ENCODE results near the gene DZANK1. TPM values are rescaled to one million over a fixed set of nuclear protein-coding genes. Genes with fewer than 3 reads are reported as not detected.
"Not testable (repeated sequence)": the region's sequence is repeated elsewhere in the genome, so short reads cannot be mapped to it uniquely, and the experiment has no call there.

The DZANK1 gene
- total and polyA plus RNA-seq, 7 experiments from 2014 or later, result 0.34 to 3.5 (median 2.2) TPM

DNA sequence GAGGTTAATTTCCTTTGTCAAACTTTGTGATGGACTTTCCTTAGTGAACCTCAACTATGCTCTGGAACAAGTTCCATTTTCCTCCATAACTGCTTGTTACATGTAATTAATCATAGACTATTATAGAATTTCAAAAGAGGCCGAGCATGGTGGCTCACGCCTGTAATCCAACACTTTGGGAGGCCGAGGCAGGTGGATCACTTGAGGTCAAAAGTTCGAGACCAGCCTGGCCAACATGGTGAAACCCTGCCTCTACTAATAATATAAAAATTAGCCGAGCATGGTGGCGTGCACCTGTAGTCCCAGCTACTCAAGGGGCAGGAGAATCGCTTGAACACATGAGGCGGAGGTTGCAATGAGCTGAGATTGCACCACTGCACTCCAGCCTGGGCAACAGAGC is 68.1 kb downstream of the DZANK1 start:
- peaks cover 5 to 51% (median 19%) of the 10 kb centered on the region in 5 donors for H3K36me3 Mint-ChIP-seq
- H3K4me1 Mint-ChIP-seq; DNase-seq; H3K27me3 ChIP-seq (ENCODE audit: control insufficient read depth in 2 of 2, insufficient read depth in 2 of 2, low read length in 2 of 2); H3K9me3 ChIP-seq (ENCODE audit: control insufficient read depth in 2 of 3, low read length in 3 of 3); H3K4me1 ChIP-seq (ENCODE audit: control insufficient read depth in 2 of 2, insufficient read depth in 2 of 2, low read length in 2 of 2); intact Hi-C loops (cut with micrococcal nuclease); H3K4me3 Mint-ChIP-seq; CTCF ChIA-PET; H3K27me3 Mint-ChIP-seq; POLR2A ChIA-PET; H3K27ac ChIP-seq (ENCODE audit: low read depth, low read length); H3K9me3 Mint-ChIP-seq; H3K36me3 ChIP-seq (ENCODE audit: control insufficient read depth in 2 of 3, insufficient read depth in 3 of 3, low read length in 3 of 3); ATAC-seq; H3K4me3 ChIP-seq (ENCODE audit: low read length); H3K27ac Mint-ChIP-seq: not testable (repeated sequence)

DNA sequence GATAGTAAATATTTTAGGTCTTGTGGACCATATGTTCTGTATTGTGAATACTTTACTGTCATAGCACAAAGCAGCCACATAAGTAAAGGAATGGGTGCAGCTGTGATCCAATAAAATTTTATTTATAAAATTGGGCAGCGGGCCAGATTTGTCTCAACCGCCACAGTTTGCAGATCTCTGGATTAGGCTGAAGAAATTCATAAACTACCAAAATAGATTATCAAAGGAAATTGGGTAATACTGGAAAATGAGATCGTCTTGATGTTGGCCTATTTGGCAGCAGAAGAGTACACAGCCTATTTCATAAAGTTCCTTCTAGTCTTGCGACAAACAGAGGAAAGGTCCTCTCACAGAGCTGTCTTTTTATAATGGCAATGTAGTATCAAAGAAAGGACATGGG is 69.8 kb downstream of the DZANK1 start:
- H3K4me1 Mint-ChIP-seq, result peaks cover 0 to 5% (median 0%) of the 10 kb centered on the region in 7 donors
- peaks cover 5 to 40% (median 14%) of the 10 kb centered on the region in 5 donors for H3K36me3 Mint-ChIP-seq
- Histone ChIP-seq H3K4me3 (ENCODE audit: low read length) (no peak overlapping the region), H3K9me3 (ENCODE audit: control insufficient read depth in 2 of 3, low read length in 3 of 3) (no peaks in the 10 kb centered on the region), H3K27ac (ENCODE audit: low read depth, low read length) (no peak overlapping the region), H3K36me3 (ENCODE audit: control insufficient read depth in 2 of 3, insufficient read depth in 3 of 3, low read length in 3 of 3) (no peaks in the 10 kb centered on the region), H3K27me3 (ENCODE audit: control insufficient read depth in 2 of 2, insufficient read depth in 2 of 2, low read length in 2 of 2) (no peaks in the 10 kb centered on the region), H3K4me1 (ENCODE audit: control insufficient read depth in 2 of 2, insufficient read depth in 2 of 2, low read length in 2 of 2) (no peaks in the 10 kb centered on the region)
- ChIA-PET POLR2A (no interaction called here), CTCF (no interaction called here)
- no peak for ATAC-seq
- intact Hi-C loops (cut with micrococcal nuclease), result no loop called here
- no peak for DNase-seq
- H3K9me3 Mint-ChIP-seq, result peaks cover 0 to 5% (median 0%) of the 10 kb centered on the region in 11 donors
- H3K27ac Mint-ChIP-seq, result no peak overlapping the region
- H3K4me3 Mint-ChIP-seq, result no peak overlapping the region
- H3K27me3 Mint-ChIP-seq, result no peaks in the 10 kb centered on the region

DNA sequence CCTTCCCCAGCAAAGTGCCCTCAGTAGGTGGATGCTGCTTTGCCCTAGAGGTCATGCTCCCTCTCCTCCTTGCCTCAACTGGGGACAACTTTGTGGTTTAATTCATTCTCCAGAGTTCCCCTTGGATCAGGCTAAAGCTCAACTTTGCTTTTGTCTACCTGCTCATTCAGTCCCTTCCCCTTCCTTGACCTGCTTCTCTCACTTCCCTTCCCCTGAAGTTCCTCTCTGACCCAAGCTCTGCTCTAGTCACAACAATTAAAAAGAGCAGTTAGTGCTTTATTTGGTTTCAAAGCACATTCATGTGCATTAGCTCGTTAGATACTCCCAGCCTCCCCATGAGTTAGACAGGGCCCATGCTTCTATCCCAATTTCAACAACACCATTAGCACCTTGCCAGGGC is 71.3 kb downstream of the DZANK1 start:
- Mint-ChIP-seq H3K36me3 (peaks cover 0 to 27% (median 10%) of the 10 kb centered on the region in 5 donors), H3K27me3 (no peaks in the 10 kb centered on the region), H3K4me3 (no peak overlapping the region), H3K27ac (no peak overlapping the region), H3K9me3 (peaks cover 0 to under 1% (median 0%) of the 10 kb centered on the region in 11 donors), H3K4me1 (peaks cover 0 to 5% (median 0%) of the 10 kb centered on the region in 7 donors)
- POLR2A ChIA-PET, result no interaction called here
- intact Hi-C loops (cut with micrococcal nuclease), result no loop called here
- DNase-seq (no peak), ATAC-seq (peak; percentile 38)
- CTCF ChIA-PET, result no interaction called here
- Histone ChIP-seq H3K4me3 (ENCODE audit: low read length) (no peak overlapping the region), H3K36me3 (ENCODE audit: control insufficient read depth in 2 of 3, insufficient read depth in 3 of 3, low read length in 3 of 3) (no peaks in the 10 kb centered on the region), H3K27ac (ENCODE audit: low read depth, low read length) (no peak overlapping the region), H3K9me3 (ENCODE audit: control insufficient read depth in 2 of 3, low read length in 3 of 3) (no peaks in the 10 kb centered on the region), H3K4me1 (ENCODE audit: control insufficient read depth in 2 of 2, insufficient read depth in 2 of 2, low read length in 2 of 2) (no peaks in the 10 kb centered on the region), H3K27me3 (ENCODE audit: control insufficient read depth in 2 of 2, insufficient read depth in 2 of 2, low read length in 2 of 2) (no peaks in the 10 kb centered on the region)

DNA sequence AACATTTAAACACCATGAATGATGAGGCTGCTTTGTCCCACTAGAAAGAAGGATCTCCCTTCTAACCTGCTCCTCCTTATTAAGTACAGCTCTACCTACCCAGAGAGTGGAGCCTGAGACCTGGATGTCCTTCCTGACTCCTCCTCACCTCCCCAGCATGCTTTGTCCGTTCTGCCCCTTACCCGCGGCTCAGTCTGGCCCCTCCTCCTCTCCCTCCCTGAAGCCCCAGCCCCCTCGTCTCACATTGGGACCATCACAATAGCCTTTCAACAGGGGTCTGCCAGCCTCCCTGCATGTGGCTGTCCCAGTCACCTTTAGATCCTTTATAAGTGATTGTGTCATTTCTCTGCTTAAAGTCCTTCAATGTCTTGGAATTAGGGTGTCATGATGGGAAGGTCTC is 72.5 kb downstream of the DZANK1 start:
- Mint-ChIP-seq H3K27ac (no peak overlapping the region), H3K4me1 (peaks cover 0 to 5% (median 0%) of the 10 kb centered on the region in 7 donors), H3K36me3 (peaks cover 0 to 23% (median 5%) of the 10 kb centered on the region in 5 donors), H3K4me3 (no peak overlapping the region), H3K27me3 (no peaks in the 10 kb centered on the region), H3K9me3 (no peaks in the 10 kb centered on the region)
- Histone ChIP-seq H3K9me3 (ENCODE audit: control insufficient read depth in 2 of 3, low read length in 3 of 3) (no peaks in the 10 kb centered on the region), H3K4me1 (ENCODE audit: control insufficient read depth in 2 of 2, insufficient read depth in 2 of 2, low read length in 2 of 2) (no peaks in the 10 kb centered on the region), H3K4me3 (ENCODE audit: low read length) (no peak overlapping the region), H3K36me3 (ENCODE audit: control insufficient read depth in 2 of 3, insufficient read depth in 3 of 3, low read length in 3 of 3) (no peaks in the 10 kb centered on the region), H3K27me3 (ENCODE audit: control insufficient read depth in 2 of 2, insufficient read depth in 2 of 2, low read length in 2 of 2) (no peaks in the 10 kb centered on the region), H3K27ac (ENCODE audit: low read depth, low read length) (no peak overlapping the region)
- intact Hi-C loops (cut with micrococcal nuclease), result no loop called here
- CTCF ChIA-PET, result no interaction called here
- POLR2A ChIA-PET, result no interaction called here
- ATAC-seq (no peak), DNase-seq (no peak)

DNA sequence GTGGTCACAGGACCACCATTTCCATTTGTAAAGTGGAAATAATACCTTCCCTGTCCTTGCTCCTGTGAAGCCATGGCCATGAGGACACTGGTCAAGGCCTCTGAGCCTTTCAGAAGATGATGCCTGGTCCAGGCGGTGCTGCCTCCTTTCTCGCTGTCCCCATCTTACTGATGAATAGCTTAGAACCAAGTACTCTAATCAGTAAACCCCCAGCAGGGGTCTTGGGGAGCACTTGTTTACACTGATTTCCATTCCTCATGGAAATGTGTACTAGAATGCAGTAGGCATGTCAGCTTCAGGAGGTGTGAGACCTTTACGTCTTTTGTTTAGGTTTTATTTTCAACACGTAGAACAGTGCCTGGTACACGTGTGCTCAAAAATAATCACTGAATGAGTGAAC is 75.1 kb downstream of the DZANK1 start:
- intact Hi-C loops (cut with micrococcal nuclease), result no loop called here
- H3K4me1 Mint-ChIP-seq, result no peaks in the 10 kb centered on the region
- H3K4me3 ChIP-seq (ENCODE audit: low read length), result no peak overlapping the region
- POLR2A ChIA-PET, result no interaction called here
- no peak for ATAC-seq
- no peak overlapping the region for H3K4me3 Mint-ChIP-seq
- H3K27ac ChIP-seq (ENCODE audit: low read depth, low read length), result no peak overlapping the region
- no peak overlapping the region for H3K27ac Mint-ChIP-seq
- no peaks in the 10 kb centered on the region for H3K27me3 Mint-ChIP-seq
- no peaks in the 10 kb centered on the region for H3K4me1 ChIP-seq (ENCODE audit: control insufficient read depth in 2 of 2, insufficient read depth in 2 of 2, low read length in 2 of 2)
- peaks cover 0 to 11% (median 4%) of the 10 kb centered on the region in 5 donors for H3K36me3 Mint-ChIP-seq
- no peaks in the 10 kb centered on the region for H3K9me3 Mint-ChIP-seq
- no peaks in the 10 kb centered on the region for H3K9me3 ChIP-seq (ENCODE audit: control insufficient read depth in 2 of 3, low read length in 3 of 3)
- DNase-seq, result no peak
- no peaks in the 10 kb centered on the region for H3K27me3 ChIP-seq (ENCODE audit: control insufficient read depth in 2 of 2, insufficient read depth in 2 of 2, low read length in 2 of 2)
- CTCF ChIA-PET, result no interaction called here
- no peaks in the 10 kb centered on the region for H3K36me3 ChIP-seq (ENCODE audit: control insufficient read depth in 2 of 3, insufficient read depth in 3 of 3, low read length in 3 of 3)

DNA sequence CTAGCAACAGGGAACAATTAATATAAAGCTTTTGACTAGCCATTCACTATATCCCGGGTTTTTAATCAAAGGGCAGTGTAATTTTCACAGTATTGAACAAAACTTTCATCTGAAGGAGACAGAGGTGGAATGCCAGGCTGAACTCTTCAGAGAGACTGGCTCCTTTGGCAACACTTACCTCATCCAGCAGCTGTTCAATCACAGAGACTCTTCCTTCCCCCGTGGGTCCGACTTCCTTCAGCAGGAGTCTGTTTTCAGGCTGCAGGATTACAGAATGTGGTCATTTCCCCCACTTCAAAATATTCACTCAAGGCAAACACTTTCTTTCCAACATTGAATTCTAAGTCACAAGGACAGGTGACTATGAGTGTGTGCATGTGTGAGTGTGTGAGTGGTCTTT is 76.6 kb downstream of the DZANK1 start:
- no peak overlapping the region for H3K27ac Mint-ChIP-seq
- Histone ChIP-seq H3K4me3 (ENCODE audit: low read length) (no peak overlapping the region), H3K9me3 (ENCODE audit: control insufficient read depth in 2 of 3, low read length in 3 of 3) (no peaks in the 10 kb centered on the region), H3K27ac (ENCODE audit: low read depth, low read length) (no peak overlapping the region), H3K36me3 (ENCODE audit: control insufficient read depth in 2 of 3, insufficient read depth in 3 of 3, low read length in 3 of 3) (no peaks in the 10 kb centered on the region), H3K4me1 (ENCODE audit: control insufficient read depth in 2 of 2, insufficient read depth in 2 of 2, low read length in 2 of 2) (no peaks in the 10 kb centered on the region), H3K27me3 (ENCODE audit: control insufficient read depth in 2 of 2, insufficient read depth in 2 of 2, low read length in 2 of 2) (no peaks in the 10 kb centered on the region)
- H3K27me3 Mint-ChIP-seq, result no peaks in the 10 kb centered on the region
- no peak overlapping the region for H3K4me3 Mint-ChIP-seq
- no peak for ATAC-seq
- H3K36me3 Mint-ChIP-seq, result peaks cover 0 to 10% (median 4%) of the 10 kb centered on the region in 5 donors
- no peak for DNase-seq
- no peaks in the 10 kb centered on the region for H3K4me1 Mint-ChIP-seq
- intact Hi-C loops (cut with micrococcal nuclease), result no loop called here
- H3K9me3 Mint-ChIP-seq, result no peaks in the 10 kb centered on the region
- CTCF ChIA-PET, result no interaction called here
- POLR2A ChIA-PET, result no interaction called here

DNA sequence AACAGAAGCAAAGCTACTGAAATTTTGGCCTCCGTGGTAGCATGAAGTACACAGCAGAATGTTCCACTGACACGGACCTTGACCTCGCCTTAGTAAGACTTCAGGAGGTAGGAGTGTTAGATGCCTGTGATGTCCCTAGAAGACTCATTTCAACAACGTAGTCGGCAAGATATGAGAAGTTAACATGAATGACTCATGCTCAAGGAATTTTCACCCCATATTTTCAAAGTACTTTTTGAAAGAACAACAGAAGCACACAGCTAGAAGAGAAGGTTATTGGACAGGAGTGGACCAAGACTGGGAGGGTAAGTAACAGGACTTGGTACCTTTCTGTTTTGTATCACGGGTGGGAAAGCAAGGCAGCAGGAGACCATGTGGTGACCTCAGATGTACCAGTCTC is 78.0 kb downstream of the DZANK1 start:
- ChIA-PET CTCF (no interaction called here), POLR2A (no interaction called here)
- no peak overlapping the region for H3K27ac Mint-ChIP-seq
- H3K36me3 Mint-ChIP-seq, result peaks cover 0 to 14% (median 4%) of the 10 kb centered on the region in 5 donors
- DNase-seq (no peak), ATAC-seq (no peak)
- no peaks in the 10 kb centered on the region for H3K4me1 ChIP-seq (ENCODE audit: control insufficient read depth in 2 of 2, insufficient read depth in 2 of 2, low read length in 2 of 2)
- no peaks in the 10 kb centered on the region for H3K27me3 ChIP-seq (ENCODE audit: control insufficient read depth in 2 of 2, insufficient read depth in 2 of 2, low read length in 2 of 2)
- no peak overlapping the region for H3K27ac ChIP-seq (ENCODE audit: low read depth, low read length)
- H3K4me1 Mint-ChIP-seq, result no peaks in the 10 kb centered on the region
- no peaks in the 10 kb centered on the region for H3K36me3 ChIP-seq (ENCODE audit: control insufficient read depth in 2 of 3, insufficient read depth in 3 of 3, low read length in 3 of 3)
- H3K27me3 Mint-ChIP-seq, result no peaks in the 10 kb centered on the region
- H3K9me3 Mint-ChIP-seq, result no peaks in the 10 kb centered on the region
- no peaks in the 10 kb centered on the region for H3K9me3 ChIP-seq (ENCODE audit: control insufficient read depth in 2 of 3, low read length in 3 of 3)
- no peak overlapping the region for H3K4me3 Mint-ChIP-seq
- intact Hi-C loops (cut with micrococcal nuclease), result no loop called here
- no peak overlapping the region for H3K4me3 ChIP-seq (ENCODE audit: low read length)

Measured in naive thymus-derived CD4-positive, alpha-beta T cell (primary cell).